GM13976 (cell line): ENCODE results near the gene MED9.

Source experiments
- DNase-seq: peaks from one replicate; pipeline ENCODE4 v3.0.0; 2012; ENCODE audit warnings: low spot score
- CTCF ChIP-seq: IDR thresholded peaks from 2 replicates; pipeline ENCODE4 v1.5.1; 2012; ENCODE audit warnings: borderline replicate concordance, mild to moderate bottlenecking; ENCODE audit not compliant: insufficient read depth; ENCODE audit errors: extremely low read depth, missing control alignments, control extremely low read depth
- in situ Hi-C: fragments of 300-500 bp; cut with MboI; formaldehyde crosslinking; loops from one replicate; pipeline ENCODE4 v1.12.0; 2022; ENCODE audit warnings: low sequenced_read_pairs, mixed read lengths, inconsistent platforms; ENCODE audit not compliant: unreplicated experiment

Gene MED9

GRCh38 chr17:17535957-17536356 is 59.2 kb downstream of the MED9 start:
- DNase-seq = no peak
- in situ Hi-C loops = no loop called here
- TF ChIP-seq CTCF = no peak

GRCh38 chr17:17536702-17537101 is 59.9 kb downstream of the MED9 start:
- in situ Hi-C loops = no loop called here
- no peak for DNase-seq
- TF ChIP-seq CTCF = no peak

GRCh38 chr17:17537311-17538099 is 60.7 kb downstream of the MED9 start:
- no peak for DNase-seq
- no peak for TF ChIP-seq CTCF
- in situ Hi-C loops = no loop called here

- in situ Hi-C loops = no loop called here
- TF ChIP-seq CTCF = no peak
Measured at GRCh38 chr17:17538417-17539391, 61.9 kb downstream of the MED9 start.

GRCh38 chr17:17539591-17539990 is 62.8 kb downstream of the MED9 start:
- in situ Hi-C loops = no loop called here
- no peak for DNase-seq
- TF ChIP-seq CTCF = no peak

More at GRCh38 chr17:17538417-17539391, 61.9 kb downstream of the MED9 start:
- DNase-seq = no peak

GRCh38 chr17:17540278-17540906 is 63.6 kb downstream of the MED9 start:
- no peak for DNase-seq
- TF ChIP-seq CTCF = no peak
- in situ Hi-C loops = no loop called here
